A549 (cell line): ENCODE measurements around the gene LMF2. TPM values are rescaled to one million over a fixed set of nuclear protein-coding genes. Genes with fewer than 3 reads are reported as not detected.
A peak's percentile ranks its signal among the peaks of the same experiment; 100 is the strongest.

Experiments
- ATAC-seq, 2 experiments: fragments of 200-7000 bp in 1 of 2; fragments of >200 bp in 1 of 2; cut with Nextera tagmentation in 1 of 2; cut with Tn5 transposase in 1 of 2; 3 replicates each; pipeline versions ENCODE4 v1.8.0 to v1.9.1; 2018 to 2020; ENCODE audit warnings: mild to moderate bottlenecking in 1 of 2, moderate library complexity in 1 of 2
- CTCF ChIA-PET: fragments of 300-600 bp; sonication (Branson Sonifier 250); formaldehyde crosslinking; extraction: SDS; loops from one replicate; lab custom pipeline; 2021; ENCODE audit warnings: antibody characterized with exemption, inconsistent platforms; lab: Yijun Ruan, JAX
- POLR2A ChIA-PET: fragments of 350-600 bp; formaldehyde crosslinking; extraction: SDS; loops from one replicate; lab custom pipeline; 2021; ENCODE audit warnings: antibody characterized with exemption, inconsistent platforms; lab: Yijun Ruan, JAX
- DNase-seq, 2 experiments: peaks; one replicate each; pipeline versions ENCODE4 v3.0.0 to v3.0.0-alpha.2; 2011 to 2016; ENCODE audit warnings: low read depth in 1 of 2, low spot score in 1 of 2
- FAIRE-seq: peaks from 2 replicates; lab custom pipeline; 2011; peaks lifted over from hg19 to GRCh38; lab: Jason Lieb, UNC
- H3K27ac ChIP-seq, 2 experiments: fragments of >200 bp; sonication (Bioruptor Twin); formaldehyde crosslinking; 3 replicates each; pipeline ENCODE4 v1.5.1; 2016 to 2017
- H3K4me1 ChIP-seq: fragments of >200 bp; sonication (Bioruptor Twin); formaldehyde crosslinking; 3 replicates; pipeline ENCODE4 v1.6.1; 2016
- H3K4me2 ChIP-seq: fragments of >200 bp; sonication (Bioruptor Twin); formaldehyde crosslinking; 3 replicates; pipeline ENCODE4 v1.6.1; 2016
- H3K4me3 ChIP-seq: fragments of >200 bp; sonication (Bioruptor Twin); formaldehyde crosslinking; 3 replicates; pipeline ENCODE4 v1.5.1; 2016
- H3K9me3 ChIP-seq: fragments of >200 bp; sonication (Bioruptor Twin); formaldehyde crosslinking; 3 replicates; pipeline ENCODE4 v1.6.1; 2016
- BHLHE40 ChIP-seq: IDR thresholded peaks from 2 replicates; pipeline ENCODE4 v1.6.1; 2012; ENCODE audit warnings: low read depth, low read length, inconsistent platforms
- FOSB ChIP-seq: fragments of 250-450 bp; sonication (Bioruptor Pico); IDR thresholded peaks from 2 replicates; pipeline ENCODE4 v1.5.0; 2020; ENCODE audit warnings: mild to moderate bottlenecking, moderate library complexity
- FOSL2 ChIP-seq, 2 experiments: fragments of 450-650 bp in 1 of 2; fragments of >200 bp in 1 of 2; sonication (Bioruptor Twin) in 1 of 2; formaldehyde crosslinking; IDR thresholded peaks; 2 replicates each; pipeline versions ENCODE4 v1.5.0 to v1.6.1; 2016 to 2020; ENCODE audit warnings: mild to moderate bottlenecking in 1 of 2, moderate library complexity in 1 of 2
- HEYL ChIP-seq: fragments of 250-450 bp; sonication (Bioruptor Pico); IDR thresholded peaks from 2 replicates; pipeline ENCODE4 v1.8.0; 2021; ENCODE audit warnings: mild to moderate bottlenecking, moderate library complexity
- JUN ChIP-seq, 2 experiments: fragments of >200 bp; sonication (Bioruptor Twin); formaldehyde crosslinking; IDR thresholded peaks; 2 replicates in 1 of 2; 3 replicates in 1 of 2; pipeline ENCODE4 v1.6.1; 2016 to 2017
- KDM1A ChIP-seq: fragments of 200-600 bp; sonication (generic); IDR thresholded peaks from 2 replicates; pipeline ENCODE4 v1.6.1; 2016; ENCODE audit warnings: low read depth, mild to moderate bottlenecking
- KDM5A ChIP-seq: fragments of 200-600 bp; sonication (generic); IDR thresholded peaks from 2 replicates; pipeline ENCODE4 v1.6.1; 2016; ENCODE audit warnings: antibody characterized with exemption, mild to moderate bottlenecking
- MAFK ChIP-seq: fragments of 450-650 bp; IDR thresholded peaks from 2 replicates; pipeline ENCODE4 v1.6.1; 2014; ENCODE audit not compliant: partially characterized antibody
- MYC ChIP-seq: IDR thresholded peaks from 2 replicates; pipeline ENCODE4 v1.6.1; 2012; ENCODE audit warnings: mild to moderate bottlenecking, inconsistent platforms, low read length, improper control_type of control experiment, borderline replicate concordance
- NPAS2 ChIP-seq: fragments of 250-450 bp; sonication (Bioruptor Pico); IDR thresholded peaks from 2 replicates; pipeline ENCODE4 v1.8.0; 2022; ENCODE audit warnings: mild to moderate bottlenecking, moderate library complexity, borderline replicate concordance
- POLR2A ChIP-seq: IDR thresholded peaks from 2 replicates; pipeline ENCODE4 v1.6.1; 2012; ENCODE audit warnings: mild to moderate bottlenecking, low read length
- SMC3 ChIP-seq: fragments of >200 bp; sonication (Bioruptor Twin); formaldehyde crosslinking; IDR thresholded peaks from 3 replicates; pipeline ENCODE4 v1.6.1; 2018; ENCODE audit warnings: inconsistent platforms
- ZSCAN20 ChIP-seq: fragments of 250-450 bp; sonication (Bioruptor Pico); IDR thresholded peaks from 2 replicates; pipeline ENCODE4 v1.8.0; 2022; ENCODE audit warnings: mild to moderate bottlenecking, moderate library complexity
- WGBS: methylation state at CpG from one replicate; pipeline ENCODE4 v1.1.6; 2017; ENCODE audit errors: missing lambda C conversion rate; 5-methylcytosine and 5-hydroxymethylcytosine counted together
- polyA plus RNA-seq, 4 experiments: library from polyadenylated mRNA; depleted of rRNA in 3 of 4; stranded (reverse); fragments of >200 nt; fragmentation: RNase III in 1 of 4; extraction: RNeasy Plus Mini Kit Qiagen cat#74134 plus additional on column Dnase treatment in 1 of 4; gene quantifications; 2 replicates in 3 of 4; 3 replicates in 1 of 4; pipeline ENCODE4 v1.2.3, GENCODE V29; 2011 to 2017
- TF ChIP-seq, protein P1 (sequence below): fragments of 450-650 bp; IDR thresholded peaks from 2 replicates; pipeline ENCODE4 v1.6.1; 2014; ENCODE audit warnings: antibody characterized with exemption
- TF ChIP-seq, protein P2 (sequence below): fragments of 250-450 bp; sonication (Bioruptor Pico); IDR thresholded peaks from 2 replicates; pipeline ENCODE4 v1.5.0; 2021; ENCODE audit warnings: mild to moderate bottlenecking, moderate library complexity, borderline replicate concordance
- TF ChIP-seq, protein P3 (sequence below): IDR thresholded peaks from 2 replicates; pipeline ENCODE4 v1.6.1; 2012
- TF ChIP-seq, protein P4 (sequence below): IDR thresholded peaks from 2 replicates; pipeline ENCODE4 v1.6.1; 2012; ENCODE audit warnings: low read depth, borderline replicate concordance
- TF ChIP-seq, protein P5 (sequence below): fragments of >200 bp; sonication (Bioruptor Twin); formaldehyde crosslinking; IDR thresholded peaks from 3 replicates; pipeline ENCODE4 v1.6.1; 2016
- TF ChIP-seq, protein P6 (sequence below): fragments of 200-600 bp; sonication (generic); IDR thresholded peaks from 2 replicates; pipeline ENCODE4 v1.6.1; 2016; ENCODE audit warnings: antibody characterized with exemption, mild to moderate bottlenecking, moderate library complexity

LMF2 gene
- polyA plus RNA-seq, 2 of the 4 experiments (the other 2 are of a cell fraction): 13.0 to 32.5 TPM

DNA sequence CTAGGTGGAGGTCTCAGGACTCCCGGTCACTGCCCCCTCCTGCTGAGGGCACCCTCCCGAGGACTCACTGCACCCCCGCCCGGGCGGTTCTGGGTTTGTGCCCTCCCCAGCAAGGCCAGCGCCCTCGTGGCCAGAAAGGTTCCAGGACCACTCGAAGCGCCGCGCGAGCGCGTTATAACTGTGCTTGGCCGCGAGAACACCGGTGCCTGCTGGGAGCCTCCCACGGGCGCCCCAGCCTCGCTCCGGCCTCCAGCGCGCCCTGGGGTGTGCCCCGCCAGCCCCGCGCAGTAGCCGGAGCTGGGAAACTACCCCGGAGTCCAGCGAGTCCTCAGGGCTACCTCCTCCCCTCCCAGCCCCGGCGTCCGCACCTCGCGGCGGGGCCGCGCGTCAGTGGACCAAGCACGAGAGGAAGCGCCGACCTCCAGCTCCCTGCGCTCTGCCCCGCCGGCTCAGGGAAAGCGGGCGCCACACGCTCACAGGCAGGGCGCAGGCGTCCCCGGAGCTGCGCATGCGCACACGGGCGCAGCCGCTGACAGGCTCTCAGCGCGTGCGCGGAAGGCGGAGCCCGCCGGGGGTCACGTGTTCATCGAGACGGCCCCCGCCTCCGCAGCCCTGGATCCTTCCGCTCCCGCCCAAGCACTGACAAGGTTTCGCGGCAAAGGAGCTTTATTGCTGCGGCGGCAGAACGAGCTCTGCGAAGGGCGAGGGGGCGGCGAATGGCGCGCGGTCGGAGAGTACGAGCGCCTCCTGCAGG lies 17.8 kb upstream of the LMF2 start, which contains the start of gene SCO2:
Gene SCO2, minus strand, starts transcription at position 495 of the 754 bp plus-strand sequence. CDS start 1,187 bp downstream, outside the sequence.
- FAIRE-seq (no peak), ATAC-seq (peak; percentile 30 to 67), DNase-seq (peak; percentile 87 to 97)
- H3K4me2 ChIP-seq: peak within 1 kb of the TSS; percentile 96
- peak within 1 kb of the TSS; percentile 92 to 99 for H3K27ac ChIP-seq
- POLR2A ChIA-PET: interaction anchor here (0.9 to 2.8 kb wide), 8 partner anchors 14 to 335 kb away, joined by 3 to 36 read pairs (median 6); partner anchors contain the start of genes CHKB, KLHDC7B, LMF2 and NCAPH2
- peaks cover 20% of the 10 kb centered on the region for H3K4me1 ChIP-seq
- CTCF ChIA-PET: interaction anchor here (0.7 to 2.7 kb wide), 37 partner anchors 8 to 384 kb away, joined by 3 to 31 read pairs (median 4); partner anchors contain the start of genes KLHDC7B, LMF2, NCAPH2 and SYCE3
- TF ChIP-seq BHLHE40 (no peak), NPAS2 (CRISPR knock-in tag) (0 out of 2 replicates have a peak, but pooled peaks have one; percentile 30), KDM1A (no peak), KDM5A (no peak), FOSB (CRISPR knock-in tag) (no peak), ZSCAN20 (no peak), MAFK (peak; percentile 93), MYC (0 out of 2 replicates have a peak, but pooled peaks have one; percentile 11), JUN (IDR thresholded peaks at IDR 0.05) (peak in 1 of 2 experiments; percentile 56; a peak in 2 of 5 replicates), FOSL2 (IDR thresholded peaks at IDR 0.05) (no peak), FOSL2 (CRISPR knock-in tag; IDR thresholded peaks at IDR 0.05) (0 out of 2 replicates have a peak, but pooled peaks have one; percentile 4), SMC3 (no peak), POLR2A (peak; percentile 64), HEYL (no peak)
- TF ChIP-seq, protein P1, sequence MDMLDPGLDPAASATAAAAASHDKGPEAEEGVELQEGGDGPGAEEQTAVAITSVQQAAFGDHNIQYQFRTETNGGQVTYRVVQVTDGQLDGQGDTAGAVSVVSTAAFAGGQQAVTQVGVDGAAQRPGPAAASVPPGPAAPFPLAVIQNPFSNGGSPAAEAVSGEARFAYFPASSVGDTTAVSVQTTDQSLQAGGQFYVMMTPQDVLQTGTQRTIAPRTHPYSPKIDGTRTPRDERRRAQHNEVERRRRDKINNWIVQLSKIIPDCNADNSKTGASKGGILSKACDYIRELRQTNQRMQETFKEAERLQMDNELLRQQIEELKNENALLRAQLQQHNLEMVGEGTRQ: peak; percentile 95
- TF ChIP-seq, protein P2, sequence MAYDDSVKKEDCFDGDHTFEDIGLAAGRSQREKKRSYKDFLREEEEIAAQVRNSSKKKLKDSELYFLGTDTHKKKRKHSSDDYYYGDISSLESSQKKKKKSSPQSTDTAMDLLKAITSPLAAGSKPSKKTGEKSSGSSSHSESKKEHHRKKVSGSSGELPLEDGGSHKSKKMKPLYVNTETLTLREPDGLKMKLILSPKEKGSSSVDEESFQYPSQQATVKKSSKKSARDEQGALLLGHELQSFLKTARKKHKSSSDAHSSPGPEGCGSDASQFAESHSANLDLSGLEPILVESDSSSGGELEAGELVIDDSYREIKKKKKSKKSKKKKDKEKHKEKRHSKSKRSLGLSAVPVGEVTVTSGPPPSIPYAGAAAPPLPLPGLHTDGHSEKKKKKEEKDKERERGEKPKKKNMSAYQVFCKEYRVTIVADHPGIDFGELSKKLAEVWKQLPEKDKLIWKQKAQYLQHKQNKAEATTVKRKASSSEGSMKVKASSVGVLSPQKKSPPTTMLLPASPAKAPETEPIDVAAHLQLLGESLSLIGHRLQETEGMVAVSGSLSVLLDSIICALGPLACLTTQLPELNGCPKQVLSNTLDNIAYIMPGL (CRISPR knock-in tag): no peak
- TF ChIP-seq, protein P3, sequence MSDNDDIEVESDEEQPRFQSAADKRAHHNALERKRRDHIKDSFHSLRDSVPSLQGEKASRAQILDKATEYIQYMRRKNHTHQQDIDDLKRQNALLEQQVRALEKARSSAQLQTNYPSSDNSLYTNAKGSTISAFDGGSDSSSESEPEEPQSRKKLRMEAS: peak; percentile 44; the same call in 1 of the 2 replicates
- TF ChIP-seq, protein P4, sequence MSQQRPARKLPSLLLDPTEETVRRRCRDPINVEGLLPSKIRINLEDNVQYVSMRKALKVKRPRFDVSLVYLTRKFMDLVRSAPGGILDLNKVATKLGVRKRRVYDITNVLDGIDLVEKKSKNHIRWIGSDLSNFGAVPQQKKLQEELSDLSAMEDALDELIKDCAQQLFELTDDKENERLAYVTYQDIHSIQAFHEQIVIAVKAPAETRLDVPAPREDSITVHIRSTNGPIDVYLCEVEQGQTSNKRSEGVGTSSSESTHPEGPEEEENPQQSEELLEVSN: peak; percentile 31; the same call in 1 of the 2 replicates
- TF ChIP-seq, protein P5, sequence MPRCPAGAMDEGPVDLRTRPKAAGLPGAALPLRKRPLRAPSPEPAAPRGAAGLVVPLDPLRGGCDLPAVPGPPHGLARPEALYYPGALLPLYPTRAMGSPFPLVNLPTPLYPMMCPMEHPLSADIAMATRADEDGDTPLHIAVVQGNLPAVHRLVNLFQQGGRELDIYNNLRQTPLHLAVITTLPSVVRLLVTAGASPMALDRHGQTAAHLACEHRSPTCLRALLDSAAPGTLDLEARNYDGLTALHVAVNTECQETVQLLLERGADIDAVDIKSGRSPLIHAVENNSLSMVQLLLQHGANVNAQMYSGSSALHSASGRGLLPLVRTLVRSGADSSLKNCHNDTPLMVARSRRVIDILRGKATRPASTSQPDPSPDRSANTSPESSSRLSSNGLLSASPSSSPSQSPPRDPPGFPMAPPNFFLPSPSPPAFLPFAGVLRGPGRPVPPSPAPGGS: peak; percentile 39; the same call in 1 of the 3 replicates
- TF ChIP-seq, protein P6, sequence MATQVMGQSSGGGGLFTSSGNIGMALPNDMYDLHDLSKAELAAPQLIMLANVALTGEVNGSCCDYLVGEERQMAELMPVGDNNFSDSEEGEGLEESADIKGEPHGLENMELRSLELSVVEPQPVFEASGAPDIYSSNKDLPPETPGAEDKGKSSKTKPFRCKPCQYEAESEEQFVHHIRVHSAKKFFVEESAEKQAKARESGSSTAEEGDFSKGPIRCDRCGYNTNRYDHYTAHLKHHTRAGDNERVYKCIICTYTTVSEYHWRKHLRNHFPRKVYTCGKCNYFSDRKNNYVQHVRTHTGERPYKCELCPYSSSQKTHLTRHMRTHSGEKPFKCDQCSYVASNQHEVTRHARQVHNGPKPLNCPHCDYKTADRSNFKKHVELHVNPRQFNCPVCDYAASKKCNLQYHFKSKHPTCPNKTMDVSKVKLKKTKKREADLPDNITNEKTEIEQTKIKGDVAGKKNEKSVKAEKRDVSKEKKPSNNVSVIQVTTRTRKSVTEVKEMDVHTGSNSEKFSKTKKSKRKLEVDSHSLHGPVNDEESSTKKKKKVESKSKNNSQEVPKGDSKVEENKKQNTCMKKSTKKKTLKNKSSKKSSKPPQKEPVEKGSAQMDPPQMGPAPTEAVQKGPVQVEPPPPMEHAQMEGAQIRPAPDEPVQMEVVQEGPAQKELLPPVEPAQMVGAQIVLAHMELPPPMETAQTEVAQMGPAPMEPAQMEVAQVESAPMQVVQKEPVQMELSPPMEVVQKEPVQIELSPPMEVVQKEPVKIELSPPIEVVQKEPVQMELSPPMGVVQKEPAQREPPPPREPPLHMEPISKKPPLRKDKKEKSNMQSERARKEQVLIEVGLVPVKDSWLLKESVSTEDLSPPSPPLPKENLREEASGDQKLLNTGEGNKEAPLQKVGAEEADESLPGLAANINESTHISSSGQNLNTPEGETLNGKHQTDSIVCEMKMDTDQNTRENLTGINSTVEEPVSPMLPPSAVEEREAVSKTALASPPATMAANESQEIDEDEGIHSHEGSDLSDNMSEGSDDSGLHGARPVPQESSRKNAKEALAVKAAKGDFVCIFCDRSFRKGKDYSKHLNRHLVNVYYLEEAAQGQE: no peak
- WGBS: 3% methylated on average over 15 of the region's 84 CpGs
- H3K4me3 ChIP-seq: peak within 1 kb of the TSS; percentile 70
- no peaks in the 10 kb centered on the region for H3K9me3 ChIP-seq
